Measurements from ENCODE around the gene RSL1D1. TPM values are rescaled to one million over a fixed set of nuclear protein-coding genes. Genes with fewer than 3 reads are reported as not detected.
"Not testable (repeated sequence)": the region's sequence is repeated elsewhere in the genome, so short reads cannot be mapped to it uniquely, and the experiment has no call there.

Gene RSL1D1
- total RNA-seq, 3 donors from 2014 or later, result 81.9 to 116 (median 82.0) TPM

- intact Hi-C loops (cut with DNase I, micrococcal nuclease), result no loop called here
- DNase-seq, result no peak
- Histone ChIP-seq H3K4me3 (no peak overlapping the region), H3K4me1 (ENCODE audit: low read depth) (peaks cover 38% of the 10 kb centered on the region), H3K36me3 (ENCODE audit: low read depth) (no peaks in the 10 kb centered on the region), H3K9me3 (no peaks in the 10 kb centered on the region)
- ATAC-seq, result no peak
- TF ChIP-seq CTCF (IDR thresholded peaks at IDR 0.05), result no peak
These were observed 62.4 kb downstream of the RSL1D1 start for GRCh38 chr16:11788914-11789313.

- peaks cover 30% of the 10 kb centered on the region for H3K4me1 ChIP-seq (ENCODE audit: low read depth)
- intact Hi-C loops (cut with DNase I, micrococcal nuclease), result not testable (repeated sequence)
These were observed 66.3 kb downstream of the RSL1D1 start for GRCh38 chr16:11784980-11785599.

GRCh38 chr16:11784381-11784780 is 67.0 kb downstream of the RSL1D1 start:
- DNase-seq; H3K9me3 ChIP-seq; intact Hi-C loops (cut with DNase I, micrococcal nuclease); ATAC-seq; H3K36me3 ChIP-seq (ENCODE audit: low read depth); H3K4me3 ChIP-seq: not testable (repeated sequence)
- H3K4me1 ChIP-seq (ENCODE audit: low read depth), result peaks cover 30% of the 10 kb centered on the region

More at GRCh38 chr16:11784980-11785599, 66.3 kb downstream of the RSL1D1 start:
- not testable (repeated sequence) for H3K36me3 ChIP-seq (ENCODE audit: low read depth); H3K9me3 ChIP-seq; DNase-seq; H3K4me3 ChIP-seq; ATAC-seq

- Histone ChIP-seq H3K4me1 (ENCODE audit: low read depth) (peaks cover 30% of the 10 kb centered on the region), H3K36me3 (ENCODE audit: low read depth) (no peaks in the 10 kb centered on the region), H3K4me3 (no peak overlapping the region), H3K9me3 (no peaks in the 10 kb centered on the region)
- no peak for ATAC-seq
- TF ChIP-seq CTCF (IDR thresholded peaks at IDR 0.05), result no peak
- intact Hi-C loops (cut with DNase I, micrococcal nuclease), result no loop called here
- DNase-seq, result no peak
These were observed 67.3 kb downstream of the RSL1D1 start for GRCh38 chr16:11784038-11784369.

Other genes with a start within 250 kb of the RSL1D1 start
- gene SNN, start 183.1 kb downstream of the RSL1D1 start, total RNA-seq, result 10 to 100 TPM in 1 of 3 donors, 1 to 10 TPM in 2; 2.3 to 22.1 (median 4.2) TPM
- gene TXNDC11, start 108.7 kb downstream of the RSL1D1 start, total RNA-seq, result 10 to 100 TPM; 52.3 to 71.9 (median 60.3) TPM
- gene ZC3H7A, start 54.3 kb downstream of the RSL1D1 start, total RNA-seq, result 10 to 100 TPM; 42.4 to 61.2 (median 59.0) TPM
- gene GSPT1, start 64.4 kb upstream of the RSL1D1 start, total RNA-seq, result 100 to 1,000 TPM in 2 of 3 donors, 10 to 100 TPM in 1; 99.0 to 119 (median 113) TPM
- 10 to 100 TPM; 11.1 to 17.6 (median 15.3) TPM for gene NPIPB2, start 90.5 kb upstream of the RSL1D1 start, total RNA-seq
- 1 to 10 TPM; 1.2 to 3.3 (median 2.1) TPM for gene TNFRSF17, start 113.7 kb upstream of the RSL1D1 start, total RNA-seq
- gene SNX29, start 125.2 kb upstream of the RSL1D1 start, total RNA-seq, result 10 to 100 TPM; 21.0 to 32.2 (median 21.9) TPM

All from mucosa of descending colon (tissue), 3 donors.